ENCODE data around the gene S100A10.

S100A10 gene

GRCh38 chr1:151949371-151950193 is 44.1 kb downstream of the S100A10 start:
- no peak overlapping the region for H3K4me3 ChIP-seq (ENCODE audit: low read depth, low read length)
- in situ Hi-C loops (cut with HindIII; ENCODE audit: low sequenced_read_pairs): no loop called here
- no peak for DNase-seq (ENCODE audit: low read depth, low spot score)
- no peak for TF ChIP-seq CTCF (IDR thresholded peaks at IDR 0.05; ENCODE audit: low read depth, low read length)

GRCh38 chr1:151948506-151948905 is 45.2 kb downstream of the S100A10 start:
- DNase-seq (ENCODE audit: low read depth, low spot score): no peak
- in situ Hi-C loops (cut with HindIII; ENCODE audit: low sequenced_read_pairs): no loop called here
- no peak overlapping the region for H3K4me3 ChIP-seq (ENCODE audit: low read depth, low read length)
- TF ChIP-seq CTCF (IDR thresholded peaks at IDR 0.05; ENCODE audit: low read depth, low read length): no peak

- H3K4me3 ChIP-seq (ENCODE audit: low read depth, low read length): no peak overlapping the region
- DNase-seq (ENCODE audit: low read depth, low spot score): no peak
- in situ Hi-C loops (cut with HindIII; ENCODE audit: low sequenced_read_pairs): no loop called here
- TF ChIP-seq CTCF (IDR thresholded peaks at IDR 0.05; ENCODE audit: low read depth, low read length): no peak
Measured at GRCh38 chr1:151947140-151947539, 46.5 kb downstream of the S100A10 start.

GRCh38 chr1:151945725-151946722 is 47.6 kb downstream of the S100A10 start:
- no peak overlapping the region for H3K4me3 ChIP-seq (ENCODE audit: low read depth, low read length)
- in situ Hi-C loops (cut with HindIII; ENCODE audit: low sequenced_read_pairs): no loop called here
- peak; percentile 96 for DNase-seq (ENCODE audit: low read depth, low spot score)
- TF ChIP-seq CTCF (IDR thresholded peaks at IDR 0.05; ENCODE audit: low read depth, low read length): no peak

GRCh38 chr1:151944857-151945575 is 48.6 kb downstream of the S100A10 start:
- TF ChIP-seq CTCF (IDR thresholded peaks at IDR 0.05; ENCODE audit: low read depth, low read length): no peak
- H3K4me3 ChIP-seq (ENCODE audit: low read depth, low read length): no peak overlapping the region
- no peak for DNase-seq (ENCODE audit: low read depth, low spot score)
- in situ Hi-C loops (cut with HindIII; ENCODE audit: low sequenced_read_pairs): no loop called here

All from astrocyte of the spinal cord (primary cell).